Astrocyte (in vitro differentiated cells and primary cell): ENCODE measurements around the gene GPBP1L1. TPM values are rescaled to one million over a fixed set of nuclear protein-coding genes. Genes with fewer than 3 reads are reported as not detected.
"Not testable (repeated sequence)": the region's sequence is repeated elsewhere in the genome, so short reads cannot be mapped to it uniquely, and the experiment has no call there.

Source experiments
- DNase-seq: peaks from one replicate; pipeline ENCODE4 v3.0.0-alpha.2; 2010; ENCODE audit warnings: low read depth
- FAIRE-seq: peaks from 2 replicates; lab custom pipeline; 2011; peaks lifted over from hg19 to GRCh38; lab: Jason Lieb, UNC
- H2AFZ ChIP-seq: 2 replicates; pipeline ENCODE4 v1.6.0; 2012; ENCODE audit warnings: low read depth, low read length, inconsistent platforms
- H3K27ac ChIP-seq: 2 replicates; pipeline ENCODE4 v1.5.1; 2011; ENCODE audit warnings: low read depth, low read length, inconsistent platforms
- H3K27me3 ChIP-seq: 2 replicates; pipeline ENCODE4 v1.6.0; 2011; ENCODE audit warnings: low read length, inconsistent platforms; ENCODE audit not compliant: insufficient read depth
- H3K36me3 ChIP-seq: 2 replicates; pipeline ENCODE4 v1.5.1; 2011; ENCODE audit warnings: low read length, inconsistent platforms; ENCODE audit not compliant: insufficient read depth
- H3K4me1 ChIP-seq: 2 replicates; pipeline ENCODE4 v1.5.1; 2011; ENCODE audit warnings: low read length, inconsistent platforms; ENCODE audit not compliant: insufficient read depth
- H3K4me2 ChIP-seq: 2 replicates; pipeline ENCODE4 v1.6.0; 2012; ENCODE audit warnings: low read length, inconsistent platforms
- H3K4me3 ChIP-seq: 2 replicates; pipeline ENCODE4 v1.5.1; 2011; ENCODE audit warnings: low read depth, mild to moderate bottlenecking, low read length, inconsistent platforms; ENCODE audit not compliant: insufficient read depth
- H3K79me2 ChIP-seq: 2 replicates; pipeline ENCODE4 v1.6.0; 2012; ENCODE audit warnings: mild to moderate bottlenecking, low read length, inconsistent platforms; ENCODE audit not compliant: insufficient read depth
- H3K9ac ChIP-seq: 2 replicates; pipeline ENCODE4 v1.6.0; 2012; ENCODE audit warnings: mild to moderate bottlenecking, low read length, inconsistent platforms
- H3K9me3 ChIP-seq: 2 replicates; pipeline ENCODE4 v1.5.1; 2012; ENCODE audit warnings: low read depth, mild to moderate bottlenecking, low read length, inconsistent platforms; ENCODE audit not compliant: insufficient read depth
- H4K20me1 ChIP-seq: 2 replicates; pipeline ENCODE4 v1.6.0; 2012; ENCODE audit warnings: low read length, inconsistent platforms; ENCODE audit not compliant: insufficient read depth
- H3K27ac Mint-ChIP-seq: one replicate; pipeline ENCODE4 v1.8.0; 2021; ENCODE audit warnings: mild to moderate bottlenecking, mixed read lengths; ENCODE audit not compliant: unreplicated experiment
- H3K27me3 Mint-ChIP-seq: one replicate; pipeline ENCODE4 v1.8.0; 2021; ENCODE audit warnings: low read depth, mixed read lengths; ENCODE audit not compliant: unreplicated experiment
- H3K36me3 Mint-ChIP-seq: one replicate; pipeline ENCODE4 v1.8.0; 2021; ENCODE audit warnings: low read depth, mixed read lengths; ENCODE audit not compliant: unreplicated experiment
- H3K4me1 Mint-ChIP-seq: one replicate; pipeline ENCODE4 v1.8.0; 2021; ENCODE audit warnings: low read depth, mixed read lengths; ENCODE audit not compliant: unreplicated experiment
- H3K4me3 Mint-ChIP-seq: one replicate; pipeline ENCODE4 v1.8.0; 2021; ENCODE audit warnings: mild to moderate bottlenecking, moderate library complexity, mixed read lengths; ENCODE audit not compliant: unreplicated experiment
- H3K9me3 Mint-ChIP-seq: one replicate; pipeline ENCODE4 v1.8.0; 2021; ENCODE audit warnings: mild to moderate bottlenecking, mixed read lengths; ENCODE audit not compliant: unreplicated experiment
- CTCF ChIP-seq: IDR thresholded peaks from 2 replicates; pipeline ENCODE4 v1.5.1; 2011; ENCODE audit warnings: low read depth, mild to moderate bottlenecking, inconsistent platforms, low read length, moderate library complexity; ENCODE audit not compliant: insufficient read depth
- EZH2 ChIP-seq: IDR thresholded peaks from 2 replicates; pipeline ENCODE4 v1.6.1; 2012; ENCODE audit warnings: mild to moderate bottlenecking, low read length, inconsistent platforms; ENCODE audit not compliant: insufficient read depth
- total RNA-seq: library from RNA; stranded (reverse); gene quantifications from 2 replicates; pipeline ENCODE4 v1.2.1, GENCODE V29; 2021

The GPBP1L1 gene
- total RNA-seq, 1 donor from 2014 or later, result 116 TPM

GRCh38 chr1:45694823-45695222 is 8.5 kb upstream of the GPBP1L1 start:
- FAIRE-seq (no peak), DNase-seq (no peak)
- no peaks in the 10 kb centered on the region for H3K4me1 ChIP-seq
- Mint-ChIP-seq H3K27me3 (no peaks in the 10 kb centered on the region), H3K4me1 (no peaks in the 10 kb centered on the region), H3K9me3 (no peaks in the 10 kb centered on the region), H3K27ac (no peak overlapping the region), H3K36me3 (peaks cover 6% of the 10 kb centered on the region), H3K4me3 (no peak overlapping the region)
- H2AFZ ChIP-seq, result no peak overlapping the region
- H3K36me3 ChIP-seq, result peaks cover 5% of the 10 kb centered on the region
- no peak overlapping the region for H3K4me2 ChIP-seq
- no peak overlapping the region for H3K4me3 ChIP-seq
- no peak overlapping the region for H3K9ac ChIP-seq
- no peaks in the 10 kb centered on the region for H4K20me1 ChIP-seq
- no peaks in the 10 kb centered on the region for H3K27me3 ChIP-seq
- H3K79me2 ChIP-seq, result peaks cover 24% of the 10 kb centered on the region
- H3K27ac ChIP-seq, result no peak overlapping the region
- H3K9me3 ChIP-seq, result no peaks in the 10 kb centered on the region
- TF ChIP-seq CTCF (no peak), EZH2 (no peak)

GRCh38 chr1:45693811-45694210 is 7.5 kb upstream of the GPBP1L1 start:
- H3K4me3 ChIP-seq, H3K4me3 Mint-ChIP-seq, H3K36me3 ChIP-seq, H3K9ac ChIP-seq, H2AFZ ChIP-seq, H3K9me3 Mint-ChIP-seq, H3K27ac Mint-ChIP-seq, H4K20me1 ChIP-seq, H3K27ac ChIP-seq, H3K36me3 Mint-ChIP-seq, H3K9me3 ChIP-seq, DNase-seq, H3K27me3 ChIP-seq, H3K4me2 ChIP-seq, H3K27me3 Mint-ChIP-seq, H3K4me1 Mint-ChIP-seq, H3K4me1 ChIP-seq, FAIRE-seq: not testable (repeated sequence)
- peaks cover 33% of the 10 kb centered on the region for H3K79me2 ChIP-seq

- Mint-ChIP-seq H3K36me3 (peaks cover 3% of the 10 kb centered on the region), H3K27ac (peak within 1 kb of the TSS; percentile 96), H3K4me1 (peaks cover 4% of the 10 kb centered on the region), H3K4me3 (peak within 1 kb of the TSS; percentile 95), H3K27me3 (no peaks in the 10 kb centered on the region), H3K9me3 (no peaks in the 10 kb centered on the region)
- Histone ChIP-seq H3K4me2 (peak within 1 kb of the TSS; percentile 95), H3K27me3 (no peaks in the 10 kb centered on the region), H3K4me1 (peaks cover 8% of the 10 kb centered on the region), H2AFZ (peak within 1 kb of the TSS; percentile 92), H3K9me3 (no peaks in the 10 kb centered on the region), H3K27ac (peak within 1 kb of the TSS; percentile 94), H3K4me3 (peak within 1 kb of the TSS; percentile 93), H4K20me1 (peaks cover 15% of the 10 kb centered on the region), H3K79me2 (peaks cover 74% of the 10 kb centered on the region), H3K9ac (peak within 1 kb of the TSS; percentile 98), H3K36me3 (no peaks in the 10 kb centered on the region)
- DNase-seq (peak; percentile 87), FAIRE-seq (no peak)
- TF ChIP-seq CTCF (no peak), EZH2 (no peak)
Observed at GRCh38 chr1:45687754-45688740, 1.7 kb upstream of the GPBP1L1 start, which contains the start of gene TMEM69. TSS of gene TMEM69 (plus strand) at chr1:45688181. CDS start at chr1:45691069, 2,888 bp downstream.
